OCI-LY7 (cell line): ENCODE results near the gene PGA4. TPM values are rescaled to one million over a fixed set of nuclear protein-coding genes. Genes with fewer than 3 reads are reported as not detected.
A peak's percentile ranks its signal among the peaks of the same experiment; 100 is the strongest.

Source experiments
- BruUV-seq: library from RNA; stranded (reverse); fragments of 400-500 nt; replicated peaks from 2 replicates; lab custom pipeline; 2021; lab: Mats Ljungman, UMichigan
- CTCF ChIA-PET: fragments of 300-600 bp; sonication (Branson Sonifier 250); formaldehyde crosslinking; loops from one replicate; lab custom pipeline; 2022; ENCODE audit warnings: antibody characterized with exemption; ENCODE audit not compliant: unreplicated experiment; lab: Charles Lee
- POLR2A ChIA-PET: fragments of 300-600 bp; sonication (Branson Sonifier 250); formaldehyde crosslinking; loops from one replicate; lab custom pipeline; 2022; ENCODE audit warnings: antibody characterized with exemption; lab: Charles Lee
- DNase-seq: peaks from one replicate; pipeline ENCODE4 v3.0.0-alpha.2; 2015; ENCODE audit warnings: low spot score
- H2AFZ ChIP-seq: fragments of 200-600 bp; sonication (generic), shearing (Covaris generic); 2 replicates; pipeline ENCODE4 v1.6.1; 2014; ENCODE audit warnings: mild to moderate bottlenecking, antibody characterized with exemption, low read length, moderate library complexity
- H3K27ac ChIP-seq: fragments of 200-600 bp; sonication (generic); 2 replicates; pipeline ENCODE4 v1.5.1; 2014; ENCODE audit warnings: mixed run types, low read depth, mild to moderate bottlenecking, moderate library complexity, low read length, inconsistent platforms; ENCODE audit not compliant: poor library complexity, severe bottlenecking
- H3K36me3 ChIP-seq: fragments of 200-600 bp; sonication (generic); 2 replicates; pipeline ENCODE4 v1.6.1; 2014; ENCODE audit warnings: mild to moderate bottlenecking, antibody characterized with exemption, low read length, moderate library complexity, mixed read lengths; ENCODE audit not compliant: insufficient read depth
- H3K4me1 ChIP-seq: fragments of 200-600 bp; sonication (generic); 2 replicates; pipeline ENCODE4 v1.5.1; 2014; ENCODE audit warnings: mild to moderate bottlenecking, low read length; ENCODE audit not compliant: insufficient read depth, poor library complexity, severe bottlenecking
- H3K4me2 ChIP-seq: fragments of 200-600 bp; sonication (generic); 2 replicates; pipeline ENCODE4 v1.6.1; 2014; ENCODE audit warnings: mild to moderate bottlenecking, low read length
- H3K4me3 ChIP-seq: fragments of 200-600 bp; sonication (generic); 2 replicates; pipeline ENCODE4 v1.5.1; 2014; ENCODE audit warnings: mild to moderate bottlenecking, low read depth, low read length; ENCODE audit not compliant: poor library complexity, severe bottlenecking
- H3K79me2 ChIP-seq: fragments of 200-600 bp; sonication (generic); 2 replicates; pipeline ENCODE4 v1.6.1; 2016; ENCODE audit warnings: low read depth, mild to moderate bottlenecking, low read length, moderate library complexity, mixed read lengths; ENCODE audit not compliant: insufficient read depth
- H3K9me2 ChIP-seq: fragments of 200-600 bp; sonication (generic); 2 replicates; pipeline ENCODE4 v1.6.1; 2016; ENCODE audit warnings: mild to moderate bottlenecking, low read length, mixed read lengths; ENCODE audit not compliant: insufficient read depth
- H3K9me3 ChIP-seq: fragments of 200-600 bp; sonication (generic); 2 replicates; pipeline ENCODE4 v1.6.1; 2014; ENCODE audit warnings: mild to moderate bottlenecking, mixed run types, low read length, mixed read lengths
- H4K20me1 ChIP-seq: fragments of 200-600 bp; sonication (generic); 2 replicates; pipeline ENCODE4 v1.6.1; 2014; ENCODE audit warnings: mild to moderate bottlenecking, antibody characterized with exemption, low read length, moderate library complexity, mixed read lengths; ENCODE audit not compliant: insufficient read depth
- EZH2phosphoT487 ChIP-seq: fragments of 200-600 bp; sonication (generic); IDR thresholded peaks from 2 replicates; pipeline ENCODE4 v1.6.1; 2018; ENCODE audit warnings: low read depth, borderline replicate concordance, mild to moderate bottlenecking, mixed run types, antibody characterized with exemption, low read length, moderate library complexity, mixed read lengths
- intact Hi-C: fragments of 100-400 bp; cut with micrococcal nuclease; formaldehyde crosslinking; loops from one replicate; pipeline ENCODE4 v1.10.0; 2022; ENCODE audit not compliant: unreplicated experiment
- total RNA-seq, 2 experiments: library from RNA; depleted of rRNA in 1 of 2; stranded (reverse); fragments of >200 nt in 1 of 2; shearing (Covaris generic) in 1 of 2; gene quantifications; 2 replicates each; pipeline ENCODE4 v1.2.3, GENCODE V29; 2014 to 2022
- TF ChIP-seq, protein P1 (sequence below): fragments of 200-600 bp; sonication (generic); conservative IDR thresholded peaks from 2 replicates; pipeline ENCODE4 v1.5.1; 2014; ENCODE audit warnings: mild to moderate bottlenecking, antibody characterized with exemption, low read length, moderate library complexity, mixed read lengths

The PGA4 gene
- total RNA-seq, 2 experiments from 2014 or later: not detected

- Histone ChIP-seq H3K4me2 (no peak overlapping the region), H3K79me2 (no peaks in the 10 kb centered on the region), H3K36me3 (no peaks in the 10 kb centered on the region), H3K9me2 (no peaks in the 10 kb centered on the region), H4K20me1 (no peaks in the 10 kb centered on the region), H3K4me1 (no peaks in the 10 kb centered on the region), H3K27ac (no peak overlapping the region), H2AFZ (no peak overlapping the region), H3K4me3 (no peak overlapping the region), H3K9me3 (no peaks in the 10 kb centered on the region)
- ChIA-PET CTCF (no interaction called here), POLR2A (interaction anchor here (0.6 kb wide), 1 partner anchor 227 kb away, joined by 3 read pairs; no protein-coding TSS in a partner anchor)
- TF ChIP-seq EZH2phosphoT487: no peak
- TF ChIP-seq, protein P1, sequence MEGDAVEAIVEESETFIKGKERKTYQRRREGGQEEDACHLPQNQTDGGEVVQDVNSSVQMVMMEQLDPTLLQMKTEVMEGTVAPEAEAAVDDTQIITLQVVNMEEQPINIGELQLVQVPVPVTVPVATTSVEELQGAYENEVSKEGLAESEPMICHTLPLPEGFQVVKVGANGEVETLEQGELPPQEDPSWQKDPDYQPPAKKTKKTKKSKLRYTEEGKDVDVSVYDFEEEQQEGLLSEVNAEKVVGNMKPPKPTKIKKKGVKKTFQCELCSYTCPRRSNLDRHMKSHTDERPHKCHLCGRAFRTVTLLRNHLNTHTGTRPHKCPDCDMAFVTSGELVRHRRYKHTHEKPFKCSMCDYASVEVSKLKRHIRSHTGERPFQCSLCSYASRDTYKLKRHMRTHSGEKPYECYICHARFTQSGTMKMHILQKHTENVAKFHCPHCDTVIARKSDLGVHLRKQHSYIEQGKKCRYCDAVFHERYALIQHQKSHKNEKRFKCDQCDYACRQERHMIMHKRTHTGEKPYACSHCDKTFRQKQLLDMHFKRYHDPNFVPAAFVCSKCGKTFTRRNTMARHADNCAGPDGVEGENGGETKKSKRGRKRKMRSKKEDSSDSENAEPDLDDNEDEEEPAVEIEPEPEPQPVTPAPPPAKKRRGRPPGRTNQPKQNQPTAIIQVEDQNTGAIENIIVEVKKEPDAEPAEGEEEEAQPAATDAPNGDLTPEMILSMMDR: peak; percentile 85
- intact Hi-C loops: loop anchor here (1.0 kb wide), 1 partner anchor 131 kb away; no protein-coding TSS in a partner anchor
- DNase-seq: peak; percentile 69
- no TSS peak for BruUV-seq
Observed at GRCh38 chr11:61254403-61255025, 32.4 kb downstream of the PGA4 start.

DNA sequence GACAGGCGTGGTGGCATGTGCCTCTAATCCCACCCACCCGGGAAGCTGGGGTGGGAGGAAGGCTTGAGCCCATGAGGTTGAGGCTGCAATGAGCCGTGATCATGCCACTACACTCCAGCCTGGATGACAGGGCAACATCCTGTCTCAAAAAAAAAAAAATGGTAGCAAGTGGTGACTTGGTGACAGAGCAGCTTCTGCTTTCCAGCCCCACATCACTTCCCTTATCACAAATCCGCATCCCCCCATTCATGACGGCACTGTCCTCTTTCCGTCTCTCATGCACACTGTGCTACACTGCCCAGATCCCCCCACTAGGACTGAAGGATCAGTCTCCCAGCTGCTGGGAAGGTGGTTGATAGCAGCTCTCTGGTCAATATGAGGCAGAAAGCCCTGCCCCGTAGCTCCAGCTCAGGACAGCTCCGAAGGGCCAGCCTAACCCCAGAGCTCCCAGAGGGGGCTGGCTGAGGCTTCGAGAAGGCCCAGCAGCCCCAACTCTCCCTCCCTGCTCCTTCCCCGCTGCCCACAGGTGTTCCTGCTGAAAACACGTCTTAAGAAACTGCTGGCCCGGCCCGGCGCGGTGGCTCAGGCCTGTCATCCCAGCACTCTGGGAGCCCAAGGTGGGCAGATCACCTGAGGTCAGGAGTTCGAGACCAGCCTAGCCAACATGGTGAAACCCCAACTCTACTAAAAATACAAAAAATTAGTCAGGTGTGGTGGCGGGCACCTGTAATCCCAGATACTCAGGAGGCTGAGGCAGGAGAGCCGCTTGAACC is 34.7 kb downstream of the PGA4 start:
- Histone ChIP-seq H3K4me1 (no peaks in the 10 kb centered on the region), H3K4me3 (no peak overlapping the region), H3K79me2 (no peaks in the 10 kb centered on the region), H3K36me3 (no peaks in the 10 kb centered on the region), H3K4me2 (no peak overlapping the region), H3K9me2 (no peaks in the 10 kb centered on the region), H3K27ac (no peak overlapping the region), H3K9me3 (no peaks in the 10 kb centered on the region), H4K20me1 (no peaks in the 10 kb centered on the region), H2AFZ (no peak overlapping the region)
- TF ChIP-seq EZH2phosphoT487: no peak
- TF ChIP-seq, protein P1: no peak
- intact Hi-C loops: no loop called here
- CTCF ChIA-PET: no interaction called here
- POLR2A ChIA-PET: interaction anchor here (0.6 kb wide), 1 partner anchor 16 kb away, joined by 3 read pairs; no protein-coding TSS in a partner anchor
- no peak for DNase-seq
- BruUV-seq: no TSS peak

DNA sequence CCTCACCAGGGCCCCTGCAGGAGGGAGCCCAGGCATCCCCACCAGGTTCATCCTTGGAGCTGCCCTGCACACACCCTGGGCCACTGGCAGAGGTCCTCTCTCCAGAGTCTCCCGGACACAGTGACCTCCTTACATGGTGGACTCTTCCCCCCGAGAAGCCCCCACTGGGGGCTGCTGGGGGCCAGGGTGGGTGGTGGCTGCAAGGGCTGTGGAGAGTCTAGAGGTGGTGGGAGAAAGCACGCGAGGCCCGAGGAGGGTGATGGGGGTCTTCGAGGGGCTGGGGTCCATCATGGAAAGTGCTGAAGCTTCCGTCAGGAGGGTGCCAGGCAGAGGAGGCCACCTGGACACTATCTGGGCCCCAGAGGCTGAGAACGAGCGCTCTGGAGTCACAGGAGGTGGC is 36.4 kb downstream of the PGA4 start:
- Histone ChIP-seq H3K9me3 (no peaks in the 10 kb centered on the region), H2AFZ (no peak overlapping the region), H3K4me3 (no peak overlapping the region), H3K36me3 (no peaks in the 10 kb centered on the region), H3K4me1 (no peaks in the 10 kb centered on the region), H3K9me2 (no peaks in the 10 kb centered on the region), H3K27ac (no peak overlapping the region), H3K79me2 (no peaks in the 10 kb centered on the region), H3K4me2 (no peak overlapping the region), H4K20me1 (no peaks in the 10 kb centered on the region)
- CTCF ChIA-PET: no interaction called here
- no TSS peak for BruUV-seq
- DNase-seq: no peak
- POLR2A ChIA-PET: no interaction called here
- intact Hi-C loops: no loop called here
- TF ChIP-seq EZH2phosphoT487: no peak
- TF ChIP-seq, protein P1: no peak
